GM12892 (cell line): ENCODE results near the gene FZD7.

Experiments
- POLR2A ChIP-seq: IDR thresholded peaks from 2 replicates; pipeline ENCODE4 v1.6.1; 2011; ENCODE audit warnings: low read depth, low read length, control low read depth
- POLR2AphosphoS5 ChIP-seq: IDR thresholded peaks from 2 replicates; pipeline ENCODE4 v1.6.1; 2011; ENCODE audit warnings: low read depth, low read length, control low read depth
- TAF1 ChIP-seq: IDR thresholded peaks from 2 replicates; pipeline ENCODE4 v1.6.1; 2011; ENCODE audit warnings: low read depth, mild to moderate bottlenecking, control low read depth, low read length, borderline replicate concordance

DNA sequence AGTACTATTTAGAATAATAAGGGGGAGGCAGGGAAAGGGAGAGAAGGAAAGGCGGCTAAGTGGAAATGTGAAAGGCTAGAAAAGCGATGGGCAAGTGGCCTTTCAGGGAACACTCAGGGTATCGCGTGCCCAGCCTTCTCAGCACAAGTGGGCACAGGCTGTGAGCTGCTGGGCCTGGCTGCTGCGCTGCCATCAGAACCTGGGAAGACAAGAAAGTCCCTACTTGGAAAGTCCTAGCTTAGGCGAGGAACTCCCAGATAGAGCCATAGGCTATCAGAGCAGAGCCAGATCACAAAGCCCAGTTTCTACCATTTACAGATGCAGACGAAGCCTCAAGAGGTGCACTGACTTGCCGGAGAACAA, 9.8 kb upstream of the FZD7 start:
- no peak for TF ChIP-seq POLR2A
- no peak for TF ChIP-seq POLR2AphosphoS5
- TF ChIP-seq TAF1, result no peak
